Retinal pigment epithelial cell (primary cell): ENCODE data around the gene TEX53.

ENCODE experiments used
- DNase-seq: peaks from one replicate; pipeline ENCODE4 v3.0.0-alpha.2; 2010; ENCODE audit warnings: low read depth
- H3K4me3 ChIP-seq: 2 replicates; pipeline ENCODE4 v1.5.1; 2011; ENCODE audit warnings: mild to moderate bottlenecking, low read length, control low read depth, moderate library complexity
- TF ChIP-seq, protein P1 (sequence below): conservative IDR thresholded peaks from 2 replicates; pipeline ENCODE4 v1.5.1; 2011; ENCODE audit warnings: low read depth, low read length, control low read depth, inconsistent platforms

The TEX53 gene

DNA sequence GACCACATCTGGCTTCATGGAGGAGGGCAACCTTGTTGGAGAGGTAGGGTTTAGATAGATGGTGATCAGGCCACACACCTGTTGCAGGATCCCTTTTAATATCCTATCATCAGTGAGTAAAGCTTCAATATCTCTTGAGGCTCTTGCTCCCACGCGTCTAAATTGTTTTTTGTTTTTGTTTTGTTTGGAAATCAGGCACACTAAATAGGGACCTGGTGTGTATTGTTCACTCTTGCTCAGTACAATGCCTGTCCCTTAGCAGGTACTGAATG, 49.1 kb downstream of the TEX53 start:
- TF ChIP-seq, protein P1, sequence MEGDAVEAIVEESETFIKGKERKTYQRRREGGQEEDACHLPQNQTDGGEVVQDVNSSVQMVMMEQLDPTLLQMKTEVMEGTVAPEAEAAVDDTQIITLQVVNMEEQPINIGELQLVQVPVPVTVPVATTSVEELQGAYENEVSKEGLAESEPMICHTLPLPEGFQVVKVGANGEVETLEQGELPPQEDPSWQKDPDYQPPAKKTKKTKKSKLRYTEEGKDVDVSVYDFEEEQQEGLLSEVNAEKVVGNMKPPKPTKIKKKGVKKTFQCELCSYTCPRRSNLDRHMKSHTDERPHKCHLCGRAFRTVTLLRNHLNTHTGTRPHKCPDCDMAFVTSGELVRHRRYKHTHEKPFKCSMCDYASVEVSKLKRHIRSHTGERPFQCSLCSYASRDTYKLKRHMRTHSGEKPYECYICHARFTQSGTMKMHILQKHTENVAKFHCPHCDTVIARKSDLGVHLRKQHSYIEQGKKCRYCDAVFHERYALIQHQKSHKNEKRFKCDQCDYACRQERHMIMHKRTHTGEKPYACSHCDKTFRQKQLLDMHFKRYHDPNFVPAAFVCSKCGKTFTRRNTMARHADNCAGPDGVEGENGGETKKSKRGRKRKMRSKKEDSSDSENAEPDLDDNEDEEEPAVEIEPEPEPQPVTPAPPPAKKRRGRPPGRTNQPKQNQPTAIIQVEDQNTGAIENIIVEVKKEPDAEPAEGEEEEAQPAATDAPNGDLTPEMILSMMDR: no peak
- no peak overlapping the region for H3K4me3 ChIP-seq
- no peak for DNase-seq

DNA sequence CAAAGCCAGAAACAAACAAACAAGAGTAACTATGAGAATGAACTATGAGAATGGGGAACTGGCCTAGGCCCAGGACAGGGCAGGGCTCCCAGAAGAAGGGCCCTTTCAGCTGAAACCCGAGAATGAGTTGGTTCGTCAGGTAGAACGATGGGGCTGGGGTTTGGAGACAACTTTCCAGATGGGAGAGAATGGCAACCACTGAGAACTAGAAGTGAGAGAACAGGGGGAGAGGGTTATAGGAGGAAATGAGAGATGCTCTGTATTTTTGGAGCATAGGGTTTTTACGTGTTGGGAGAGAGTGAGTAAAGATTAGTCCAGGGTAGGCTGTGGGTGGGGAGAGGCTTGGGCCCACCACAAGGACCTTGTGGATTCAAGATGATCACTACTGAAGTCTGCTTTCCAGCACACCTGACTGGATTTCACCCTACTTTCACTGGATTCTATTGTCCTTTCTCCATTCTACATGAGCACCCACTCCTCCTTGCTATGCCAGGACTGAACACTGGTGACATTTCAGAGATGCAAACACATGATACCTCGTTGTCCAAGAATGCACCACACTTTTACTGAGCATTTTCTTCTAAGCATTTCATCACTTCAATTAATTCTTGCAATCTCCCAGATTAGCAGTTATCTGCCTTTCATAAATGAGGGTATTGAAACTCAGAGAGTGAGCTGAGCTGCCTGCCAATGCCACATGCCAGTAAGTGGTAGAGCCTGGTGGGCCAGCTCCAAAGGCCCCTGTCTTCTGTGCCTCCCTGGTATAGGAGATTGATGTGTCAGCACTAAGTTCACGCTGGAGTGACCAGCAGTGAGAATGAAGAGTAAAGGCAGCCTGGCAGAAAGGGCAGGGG, 49.7 kb downstream of the TEX53 start:
- H3K4me3 ChIP-seq: no peak overlapping the region
- TF ChIP-seq, protein P1: no peak
- DNase-seq: no peak

DNA sequence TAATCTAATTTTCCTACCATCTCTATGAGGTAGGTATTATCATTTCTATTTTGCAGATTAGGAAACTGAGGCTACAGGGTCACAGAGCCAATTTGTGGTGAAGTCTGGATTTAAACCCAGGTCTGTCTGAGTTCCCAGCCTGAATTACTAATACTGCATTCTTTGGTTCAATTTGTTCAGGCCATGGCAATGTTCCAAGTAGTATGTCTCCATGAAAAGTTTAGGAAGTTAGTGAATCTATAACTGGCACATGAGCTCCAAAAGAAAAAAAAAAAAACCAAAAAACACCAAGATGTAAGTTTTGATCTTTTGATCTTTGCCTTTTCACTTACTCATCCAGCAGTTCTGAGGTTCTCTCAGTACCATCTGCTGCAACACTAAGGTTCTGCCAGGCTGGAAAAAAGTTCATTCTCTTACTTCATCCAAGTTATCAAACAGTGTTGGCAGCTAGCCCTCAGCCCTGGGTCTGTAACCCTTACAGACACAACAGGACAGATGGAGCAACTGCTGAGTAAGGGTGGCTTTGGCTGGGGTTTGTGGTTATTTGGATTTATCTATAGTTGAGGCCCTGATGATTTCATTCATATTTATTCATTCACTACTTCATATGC, 50.9 kb downstream of the TEX53 start:
- no peak for DNase-seq
- no peak overlapping the region for H3K4me3 ChIP-seq
- TF ChIP-seq, protein P1: no peak
